Measurements from ENCODE around the gene PLD4. TPM values are rescaled to one million over a fixed set of nuclear protein-coding genes. Genes with fewer than 3 reads are reported as not detected.

Gene PLD4
- polyA plus RNA-seq, 1 donor: 11.1 TPM

DNA sequence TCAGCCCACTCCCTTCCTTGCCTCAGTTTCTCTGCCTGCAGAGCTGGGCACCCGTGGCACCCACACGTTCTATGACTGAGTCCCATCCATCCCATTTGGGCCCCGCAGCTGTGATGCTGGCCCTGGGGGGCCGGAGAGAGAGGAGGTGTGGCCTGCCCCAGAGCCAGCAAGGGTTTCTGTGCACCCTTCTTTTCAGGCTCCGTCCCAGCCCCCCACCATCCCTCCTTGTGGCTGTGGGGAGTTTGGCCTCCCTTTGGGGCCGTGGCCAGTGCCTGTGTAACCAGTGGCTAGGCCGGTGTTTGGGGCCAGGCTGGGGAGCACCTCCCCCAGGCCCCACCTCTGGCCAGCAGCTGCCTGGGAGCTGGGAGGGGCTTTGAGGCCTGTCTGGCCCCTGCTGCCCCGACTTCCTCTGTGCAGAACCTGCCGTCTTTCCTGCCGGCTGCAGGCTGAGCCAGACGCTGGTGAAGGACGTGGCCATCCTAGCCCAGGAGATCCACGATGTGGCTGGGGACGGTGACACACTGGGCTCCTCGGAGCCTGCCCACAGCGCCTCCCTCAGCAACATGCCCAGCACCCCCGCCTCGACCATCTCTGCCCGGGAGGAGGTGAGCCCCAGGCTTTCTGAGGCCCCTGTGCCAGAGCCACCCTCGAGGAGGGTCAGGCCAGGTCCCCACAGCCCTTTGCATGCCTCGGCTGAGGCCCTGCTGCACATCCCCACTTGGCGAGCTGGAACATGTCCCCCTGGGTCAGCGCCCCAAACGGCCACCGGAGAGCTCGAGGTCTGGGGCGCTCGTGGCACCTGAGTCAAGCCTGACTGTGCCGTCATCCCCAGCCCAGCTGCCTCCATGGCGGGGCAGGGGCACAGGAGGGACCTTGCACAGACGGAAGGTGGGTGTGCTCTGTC, 31.9 kb upstream of the PLD4 start:
- no peaks in the 10 kb centered on the region for H3K9me3 ChIP-seq (ENCODE audit: control insufficient read depth, low read depth, low read length)
- DNase-seq: no peak
- no peak overlapping the region for H3K27ac ChIP-seq (ENCODE audit: low read length)
- peaks cover 23% of the 10 kb centered on the region for H3K36me3 ChIP-seq (ENCODE audit: control insufficient read depth, insufficient read depth, low read length)
- no CpG with 5 or more reads among the region's 31 CpGs for WGBS (ENCODE audit: insufficient coverage, low lambda C conversion rate)
- H3K4me3 ChIP-seq (ENCODE audit: low read length): no peak overlapping the region
- no peaks in the 10 kb centered on the region for H3K27me3 ChIP-seq (ENCODE audit: control insufficient read depth, insufficient read depth, low read length)
- no peaks in the 10 kb centered on the region for H3K4me1 ChIP-seq (ENCODE audit: control insufficient read depth, insufficient read depth, low read length)

DNA sequence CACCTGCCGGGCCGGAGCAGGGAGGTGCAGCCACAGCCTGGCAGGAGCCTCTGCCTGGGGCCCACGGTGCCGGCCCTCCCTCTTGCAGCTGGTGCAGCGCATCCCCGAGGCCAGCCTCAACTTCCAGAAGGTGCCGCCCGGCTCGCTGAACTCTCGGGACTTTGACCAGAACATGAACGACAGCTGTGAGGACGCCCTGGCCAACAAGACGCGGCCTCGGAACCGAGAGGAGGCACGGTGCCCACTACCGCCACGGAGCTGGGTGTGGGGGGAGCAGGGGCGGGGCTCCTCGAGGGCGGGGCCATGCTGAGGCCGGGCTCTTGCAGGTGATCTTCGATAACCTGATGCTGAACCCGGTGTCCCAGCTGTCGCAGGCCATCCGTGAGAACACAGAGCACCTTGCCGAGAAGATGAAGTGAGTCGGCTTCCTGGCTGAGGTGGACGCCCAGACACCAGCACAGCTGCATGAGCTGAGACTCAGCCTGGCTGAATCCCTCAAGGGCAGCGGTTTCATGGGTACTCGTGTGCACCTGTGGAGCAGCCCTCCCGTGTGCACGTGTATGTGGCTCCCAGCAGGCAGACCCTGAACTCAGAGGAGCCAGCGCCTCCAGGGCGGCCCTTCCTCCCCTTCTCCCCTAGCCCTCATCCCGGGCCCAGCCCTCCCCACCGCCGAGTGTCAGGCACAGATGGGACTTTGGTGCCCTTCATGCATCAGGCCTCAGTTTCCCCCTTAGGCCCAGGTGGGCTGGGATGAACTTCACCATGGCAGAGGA, 31.1 kb upstream of the PLD4 start:
- Histone ChIP-seq H3K27me3 (ENCODE audit: control insufficient read depth, insufficient read depth, low read length) (no peaks in the 10 kb centered on the region), H3K9me3 (ENCODE audit: control insufficient read depth, low read depth, low read length) (no peaks in the 10 kb centered on the region), H3K36me3 (ENCODE audit: control insufficient read depth, insufficient read depth, low read length) (peaks cover 17% of the 10 kb centered on the region), H3K4me1 (ENCODE audit: control insufficient read depth, insufficient read depth, low read length) (no peaks in the 10 kb centered on the region), H3K27ac (ENCODE audit: low read length) (no peak overlapping the region), H3K4me3 (ENCODE audit: low read length) (no peak overlapping the region)
- WGBS (ENCODE audit: insufficient coverage, low lambda C conversion rate): no CpG with 5 or more reads among the region's 39 CpGs
- no peak for DNase-seq

DNA sequence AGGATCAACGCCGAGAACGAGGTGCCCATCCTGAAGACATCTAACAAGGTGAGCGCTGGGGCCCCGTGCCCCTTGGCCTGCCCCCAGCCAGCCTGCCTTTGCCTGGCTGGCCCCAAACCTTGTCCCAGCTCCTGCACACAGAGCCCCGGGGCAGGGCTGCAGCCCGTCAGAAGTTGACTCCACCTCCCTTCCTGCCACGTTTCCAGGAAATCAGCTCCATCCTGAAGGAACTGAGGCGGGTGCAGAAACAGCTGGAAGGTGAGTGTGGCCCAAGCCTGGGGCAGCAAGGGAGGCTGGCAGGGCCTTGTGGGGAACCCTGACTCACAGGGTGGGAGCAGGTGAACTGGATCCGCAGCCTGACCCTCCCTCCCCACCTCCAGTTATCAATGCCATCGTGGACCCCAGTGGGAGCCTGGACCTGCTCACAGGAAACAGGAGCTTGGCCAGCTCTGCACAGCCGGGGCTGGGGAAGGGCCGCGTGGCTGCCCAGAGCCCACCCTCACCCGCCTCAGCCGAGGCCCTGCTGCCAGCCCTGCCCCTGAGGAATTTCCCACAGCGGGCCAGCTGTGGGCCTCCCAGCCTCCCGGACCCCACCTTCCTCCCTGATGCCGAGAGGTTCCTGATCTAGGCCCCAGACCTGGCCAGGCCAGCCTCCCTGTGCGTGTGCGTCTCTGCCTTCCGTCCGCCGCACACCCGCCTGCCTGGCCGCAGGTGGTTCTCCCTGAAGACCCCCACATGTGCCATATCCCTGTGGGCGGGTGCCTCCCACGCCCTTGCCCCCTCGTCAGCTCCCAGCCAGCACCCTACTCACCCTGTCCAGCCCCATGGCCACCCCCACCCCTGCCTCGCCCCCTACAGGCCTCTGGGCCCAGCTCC, 30.1 kb upstream of the PLD4 start:
- no CpG with 5 or more reads among the region's 30 CpGs for WGBS (ENCODE audit: insufficient coverage, low lambda C conversion rate)
- H3K4me3 ChIP-seq (ENCODE audit: low read length): no peak overlapping the region
- DNase-seq: no peak

DNA sequence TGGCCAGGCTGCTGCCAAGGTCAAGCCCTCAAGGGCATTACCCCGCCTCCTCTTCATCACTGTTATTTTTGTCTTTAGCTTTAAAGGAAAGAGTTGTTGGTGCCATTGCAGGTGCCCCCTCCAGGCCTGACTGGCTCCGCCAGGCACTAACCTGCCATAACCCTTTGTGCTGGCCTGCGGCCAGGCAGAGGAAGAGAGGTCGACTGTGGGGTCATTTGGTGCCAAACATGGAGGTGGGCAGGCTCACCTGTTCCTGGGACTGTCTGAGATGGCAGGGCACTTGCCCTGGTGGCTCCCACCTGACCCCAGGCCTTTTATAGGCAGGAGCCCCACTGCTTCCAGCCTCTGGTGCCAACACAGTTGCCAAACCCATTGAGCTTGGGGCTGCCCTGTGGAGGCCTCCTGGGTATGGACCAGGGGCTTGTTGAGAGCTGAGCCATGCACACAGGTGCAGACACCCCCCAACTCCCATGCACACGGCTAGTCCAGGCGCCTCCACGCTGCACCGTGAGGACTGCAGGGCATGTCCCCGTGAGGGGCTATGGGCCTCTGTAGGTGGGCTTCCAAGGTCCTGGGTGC, 29.4 kb upstream of the PLD4 start:
- no CpG with 5 or more reads among the region's 9 CpGs for WGBS (ENCODE audit: insufficient coverage, low lambda C conversion rate)
- Histone ChIP-seq H3K27ac (ENCODE audit: low read length) (no peak overlapping the region), H3K27me3 (ENCODE audit: control insufficient read depth, insufficient read depth, low read length) (no peaks in the 10 kb centered on the region), H3K4me3 (ENCODE audit: low read length) (no peak overlapping the region), H3K4me1 (ENCODE audit: control insufficient read depth, insufficient read depth, low read length) (no peaks in the 10 kb centered on the region), H3K9me3 (ENCODE audit: control insufficient read depth, low read depth, low read length) (no peaks in the 10 kb centered on the region), H3K36me3 (ENCODE audit: control insufficient read depth, insufficient read depth, low read length) (peaks cover 10% of the 10 kb centered on the region)
- DNase-seq: no peak

More for the DNA sequence above, 30.1 kb upstream of the PLD4 start:
- H3K4me1 ChIP-seq (ENCODE audit: control insufficient read depth, insufficient read depth, low read length): no peaks in the 10 kb centered on the region
- H3K36me3 ChIP-seq (ENCODE audit: control insufficient read depth, insufficient read depth, low read length): peaks cover 10% of the 10 kb centered on the region
- no peak overlapping the region for H3K27ac ChIP-seq (ENCODE audit: low read length)
- H3K27me3 ChIP-seq (ENCODE audit: control insufficient read depth, insufficient read depth, low read length): no peaks in the 10 kb centered on the region
- no peaks in the 10 kb centered on the region for H3K9me3 ChIP-seq (ENCODE audit: control insufficient read depth, low read depth, low read length)

DNA sequence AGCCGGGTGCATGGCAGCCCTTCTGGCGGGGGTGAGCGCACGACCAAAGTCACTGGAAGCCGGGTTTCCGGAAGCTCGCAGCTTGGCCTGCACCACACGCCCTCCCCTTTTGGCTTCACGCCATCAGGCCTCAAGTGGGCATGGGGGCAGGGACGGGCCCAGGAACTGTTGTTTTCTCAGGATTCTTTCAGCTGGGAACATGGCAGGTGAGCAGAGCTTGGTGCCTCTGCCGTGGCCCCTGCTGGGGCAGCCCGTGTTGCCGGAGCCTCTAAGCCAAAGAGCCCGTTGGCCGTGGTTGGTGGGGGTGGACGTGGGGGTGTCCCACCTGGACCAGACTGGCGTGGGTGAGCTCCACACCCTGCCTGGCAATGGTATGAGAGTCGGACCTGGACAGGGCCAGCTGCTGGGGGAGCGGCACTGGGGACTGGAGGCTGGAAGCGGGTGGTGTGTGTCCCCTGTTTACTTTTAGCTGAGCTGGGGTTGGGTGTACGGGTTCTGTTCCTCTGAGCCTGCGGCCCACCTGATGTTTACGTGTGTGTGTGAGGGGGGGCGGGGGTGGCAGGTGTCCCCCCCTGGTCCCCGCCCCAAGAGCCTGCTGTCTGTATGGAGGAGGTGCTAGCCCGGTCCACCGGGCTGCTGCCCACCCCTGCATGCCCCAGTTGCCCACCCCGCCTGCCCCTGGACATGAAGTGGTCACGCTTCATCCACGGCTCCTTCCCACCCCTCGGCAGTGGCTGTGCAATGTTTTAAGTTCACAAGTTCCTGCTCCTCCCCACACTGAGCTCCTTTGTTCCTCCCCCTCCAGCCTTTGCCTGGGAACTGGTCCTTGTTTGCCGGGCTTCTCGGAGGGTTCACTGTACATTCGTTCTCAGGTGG, 28.7 kb upstream of the PLD4 start:
- no peaks in the 10 kb centered on the region for H3K4me1 ChIP-seq (ENCODE audit: control insufficient read depth, insufficient read depth, low read length)
- 90% methylated on average over 2 of the region's 34 CpGs for WGBS (ENCODE audit: insufficient coverage, low lambda C conversion rate)
- H3K27me3 ChIP-seq (ENCODE audit: control insufficient read depth, insufficient read depth, low read length): no peaks in the 10 kb centered on the region
- no peak overlapping the region for H3K27ac ChIP-seq (ENCODE audit: low read length)
- H3K4me3 ChIP-seq (ENCODE audit: low read length): no peak overlapping the region
- no peak for DNase-seq
- peaks cover 10% of the 10 kb centered on the region for H3K36me3 ChIP-seq (ENCODE audit: control insufficient read depth, insufficient read depth, low read length)
- no peaks in the 10 kb centered on the region for H3K9me3 ChIP-seq (ENCODE audit: control insufficient read depth, low read depth, low read length)

DNA sequence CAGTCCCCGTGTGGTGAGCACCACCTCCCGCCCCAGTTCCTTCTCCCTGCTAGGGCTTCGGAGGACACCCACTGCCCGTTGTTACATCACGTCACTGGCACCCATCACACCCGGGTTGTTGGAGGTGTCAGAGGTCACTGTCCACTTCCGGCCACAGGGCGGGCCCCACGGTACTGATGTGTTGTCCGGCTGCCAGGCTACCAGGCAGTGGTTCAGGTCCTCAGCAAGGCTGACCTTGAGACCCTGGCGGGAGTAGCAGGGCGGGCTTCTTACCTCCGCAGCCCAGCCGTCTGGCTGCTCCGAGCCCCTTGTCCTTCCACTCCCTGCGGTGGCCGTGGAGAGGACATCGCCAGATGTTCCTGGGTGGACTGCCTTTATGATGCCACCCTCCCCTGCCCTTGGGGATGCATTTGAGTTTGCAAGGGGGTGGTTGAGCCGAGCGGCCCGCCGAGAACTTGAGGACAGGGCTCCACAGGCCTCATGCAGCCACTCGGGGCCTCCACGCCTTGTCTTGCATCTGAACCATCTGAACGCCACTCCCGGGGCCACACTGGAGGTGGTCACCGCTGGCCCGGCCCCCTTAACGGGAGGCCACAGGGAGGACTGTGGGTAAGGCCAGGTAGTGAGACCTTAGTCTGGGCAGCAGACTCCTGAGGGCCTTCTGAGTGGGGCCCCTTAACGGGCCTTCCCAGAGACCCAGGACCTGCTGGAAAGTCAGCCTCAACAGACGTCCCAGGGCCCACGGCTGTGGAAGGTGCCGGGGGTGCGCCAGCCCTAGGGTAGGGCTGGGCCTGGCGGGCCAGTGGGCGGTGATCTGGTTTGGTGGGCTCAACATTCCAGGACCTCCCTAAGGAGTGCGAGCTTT, 27.1 kb upstream of the PLD4 start:
- no CpG with 5 or more reads among the region's 37 CpGs for WGBS (ENCODE audit: insufficient coverage, low lambda C conversion rate)
- DNase-seq: no peak

DNA sequence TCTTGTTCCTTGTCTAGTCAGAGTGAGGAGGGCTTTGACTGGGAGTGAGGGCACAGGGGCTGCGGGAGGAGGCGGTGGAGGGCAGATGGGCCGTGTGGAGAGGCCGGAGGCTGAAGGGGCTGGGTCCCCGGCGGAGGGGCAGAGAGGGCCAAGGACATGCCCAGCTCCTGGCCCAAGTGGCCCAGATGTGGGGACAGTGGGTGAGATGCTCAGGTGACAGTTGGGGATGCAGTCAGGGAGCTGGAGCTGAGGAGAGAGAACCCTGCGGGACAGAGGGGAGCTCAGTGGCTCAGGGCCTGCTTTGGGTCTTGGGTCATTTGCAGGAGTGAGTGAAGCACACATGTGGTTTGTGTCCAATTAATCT, 26.5 kb upstream of the PLD4 start:
- no CpG with 5 or more reads among the region's 7 CpGs for WGBS (ENCODE audit: insufficient coverage, low lambda C conversion rate)
- Histone ChIP-seq H3K9me3 (ENCODE audit: control insufficient read depth, low read depth, low read length) (no peaks in the 10 kb centered on the region), H3K4me1 (ENCODE audit: control insufficient read depth, insufficient read depth, low read length) (no peaks in the 10 kb centered on the region), H3K36me3 (ENCODE audit: control insufficient read depth, insufficient read depth, low read length) (peaks cover 10% of the 10 kb centered on the region), H3K27me3 (ENCODE audit: control insufficient read depth, insufficient read depth, low read length) (no peaks in the 10 kb centered on the region), H3K27ac (ENCODE audit: low read length) (no peak overlapping the region), H3K4me3 (ENCODE audit: low read length) (no peak overlapping the region)
- DNase-seq: no peak

More for the DNA sequence above, 27.1 kb upstream of the PLD4 start:
- Histone ChIP-seq H3K4me3 (ENCODE audit: low read length) (no peak overlapping the region), H3K9me3 (ENCODE audit: control insufficient read depth, low read depth, low read length) (no peaks in the 10 kb centered on the region), H3K27ac (ENCODE audit: low read length) (no peak overlapping the region), H3K36me3 (ENCODE audit: control insufficient read depth, insufficient read depth, low read length) (peaks cover 10% of the 10 kb centered on the region), H3K27me3 (ENCODE audit: control insufficient read depth, insufficient read depth, low read length) (no peaks in the 10 kb centered on the region), H3K4me1 (ENCODE audit: control insufficient read depth, insufficient read depth, low read length) (no peaks in the 10 kb centered on the region)

DNA sequence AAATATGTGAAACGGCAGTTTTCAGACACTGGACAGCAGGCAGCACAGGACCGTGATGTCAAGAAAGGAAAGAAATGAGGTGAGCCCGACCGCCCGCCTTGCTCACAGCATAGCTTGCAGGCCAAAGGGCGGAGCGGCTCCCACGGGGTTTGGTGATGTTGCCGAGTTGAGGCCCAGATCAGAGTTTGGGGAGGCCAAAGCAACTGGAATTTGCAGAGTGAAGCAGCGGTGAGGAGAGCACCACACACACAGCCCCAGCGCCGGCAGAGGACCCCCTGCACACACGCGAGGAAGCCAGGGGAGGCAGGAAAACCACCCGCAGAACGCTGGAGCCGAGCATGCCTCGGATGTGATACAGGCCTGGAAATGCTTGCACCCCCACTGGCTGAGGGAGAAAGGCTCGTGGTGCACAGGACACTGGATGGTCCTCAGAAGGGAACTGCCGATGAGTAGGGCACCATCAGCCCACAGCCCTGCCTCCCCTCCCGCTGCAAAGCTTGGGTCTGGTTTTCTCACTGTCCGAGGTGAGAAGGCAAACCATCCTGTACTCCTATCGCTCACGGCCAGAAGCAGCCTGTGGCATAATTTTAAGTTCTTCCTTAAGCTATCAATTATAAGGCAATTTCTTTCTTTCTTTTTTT, 25.7 kb upstream of the PLD4 start:
- H3K27me3 ChIP-seq (ENCODE audit: control insufficient read depth, insufficient read depth, low read length): peaks cover 3% of the 10 kb centered on the region
- no peak for DNase-seq
- no peaks in the 10 kb centered on the region for H3K9me3 ChIP-seq (ENCODE audit: control insufficient read depth, low read depth, low read length)
- no peaks in the 10 kb centered on the region for H3K4me1 ChIP-seq (ENCODE audit: control insufficient read depth, insufficient read depth, low read length)
- peaks cover 10% of the 10 kb centered on the region for H3K36me3 ChIP-seq (ENCODE audit: control insufficient read depth, insufficient read depth, low read length)
- H3K27ac ChIP-seq (ENCODE audit: low read length): no peak overlapping the region
- 83% methylated on average over 2 of the region's 24 CpGs for WGBS (ENCODE audit: insufficient coverage, low lambda C conversion rate)
- H3K4me3 ChIP-seq (ENCODE audit: low read length): no peak overlapping the region
